ENCODE data around the gene VTN.

The VTN gene, protein sequence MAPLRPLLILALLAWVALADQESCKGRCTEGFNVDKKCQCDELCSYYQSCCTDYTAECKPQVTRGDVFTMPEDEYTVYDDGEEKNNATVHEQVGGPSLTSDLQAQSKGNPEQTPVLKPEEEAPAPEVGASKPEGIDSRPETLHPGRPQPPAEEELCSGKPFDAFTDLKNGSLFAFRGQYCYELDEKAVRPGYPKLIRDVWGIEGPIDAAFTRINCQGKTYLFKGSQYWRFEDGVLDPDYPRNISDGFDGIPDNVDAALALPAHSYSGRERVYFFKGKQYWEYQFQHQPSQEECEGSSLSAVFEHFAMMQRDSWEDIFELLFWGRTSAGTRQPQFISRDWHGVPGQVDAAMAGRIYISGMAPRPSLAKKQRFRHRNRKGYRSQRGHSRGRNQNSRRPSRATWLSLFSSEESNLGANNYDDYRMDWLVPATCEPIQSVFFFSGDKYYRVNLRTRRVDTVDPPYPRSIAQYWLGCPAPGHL

DNA sequence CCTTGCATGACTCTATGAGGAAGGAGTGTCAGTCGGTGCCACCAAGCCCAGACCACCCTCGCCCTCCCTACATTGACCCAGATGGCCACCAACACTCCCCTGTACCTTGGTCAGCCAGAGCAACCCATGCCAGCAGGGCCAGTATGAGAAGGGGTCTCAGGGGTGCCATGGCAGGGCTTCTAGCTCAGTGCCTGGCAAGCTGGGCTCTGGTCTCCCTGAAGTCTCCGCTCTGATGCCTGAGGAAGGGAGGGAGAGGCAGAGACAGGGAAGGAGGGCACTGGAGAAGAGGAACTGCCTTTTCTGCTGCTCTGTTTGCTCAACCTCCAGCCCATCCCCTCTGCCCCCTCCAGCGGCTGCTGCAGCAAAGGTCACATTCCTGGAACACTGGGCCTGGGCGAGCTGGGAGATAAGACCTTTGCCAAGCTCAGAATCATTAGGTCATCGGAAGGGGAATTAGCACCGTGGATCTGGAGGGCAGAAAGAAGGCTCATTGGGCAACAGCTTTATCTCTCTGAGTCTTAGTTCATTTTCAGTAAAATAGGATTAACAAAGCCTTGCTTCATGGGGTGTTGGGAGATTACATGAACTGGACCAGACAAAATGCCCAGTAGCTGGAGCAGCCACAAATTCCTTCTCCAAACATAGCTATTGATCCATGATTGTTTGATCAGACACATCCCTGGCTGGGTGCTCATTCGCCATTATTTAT lies at the start of gene VTN:
VTN (minus strand) TSS at position 273 of the 709 bp plus-strand sequence; CDS start at position 169, 104 bp downstream.
- Histone ChIP-seq H3K4me2 (ENCODE audit: low read length) (peak within 1 kb of the TSS; percentile 69), H3K9me3 (ENCODE audit: control insufficient read depth, low read length) (no peaks in the 10 kb centered on the region), H3K27ac (peak within 1 kb of the TSS; percentile 66), H3K79me2 (peaks cover 10% of the 10 kb centered on the region), H3K9ac (no peak within 1 kb of the TSS), H3K27me3 (ENCODE audit: control insufficient read depth, insufficient read depth, low read length) (no peaks in the 10 kb centered on the region), H3K4me3 (ENCODE audit: low read depth, low read length) (no peak within 1 kb of the TSS), H3K4me1 (peaks cover 9% of the 10 kb centered on the region), H3K36me3 (ENCODE audit: control insufficient read depth, insufficient read depth, low read length) (no peaks in the 10 kb centered on the region), H2AFZ (peak within 1 kb of the TSS; percentile 79)
- no peak for TF ChIP-seq CTCF (IDR thresholded peaks at IDR 0.05)

- Histone ChIP-seq H3K4me2 (ENCODE audit: low read length) (no peak overlapping the region), H3K4me3 (ENCODE audit: low read depth, low read length) (no peak overlapping the region), H2AFZ (peak overlapping the region; percentile 65), H3K27ac (no peak overlapping the region), H3K9ac (no peak overlapping the region), H3K79me2 (no peaks in the 10 kb centered on the region), H3K9me3 (ENCODE audit: control insufficient read depth, low read length) (no peaks in the 10 kb centered on the region), H3K27me3 (ENCODE audit: control insufficient read depth, insufficient read depth, low read length) (no peaks in the 10 kb centered on the region), H3K4me1 (no peaks in the 10 kb centered on the region), H3K36me3 (ENCODE audit: control insufficient read depth, insufficient read depth, low read length) (no peaks in the 10 kb centered on the region)
- peak; percentile 72 for TF ChIP-seq CTCF (IDR thresholded peaks at IDR 0.05)
These were observed 46.7 kb upstream of the VTN start for GRCh38 chr17:28416703-28417311.

GRCh38 chr17:28415886-28416285 lies 45.8 kb upstream of the VTN start:
- Histone ChIP-seq H3K27me3 (ENCODE audit: control insufficient read depth, insufficient read depth, low read length) (no peaks in the 10 kb centered on the region), H2AFZ (no peak overlapping the region), H3K27ac (no peak overlapping the region), H3K4me2 (ENCODE audit: low read length) (no peak overlapping the region), H3K36me3 (ENCODE audit: control insufficient read depth, insufficient read depth, low read length) (no peaks in the 10 kb centered on the region), H3K4me1 (no peaks in the 10 kb centered on the region), H3K9ac (no peak overlapping the region), H3K79me2 (no peaks in the 10 kb centered on the region), H3K4me3 (ENCODE audit: low read depth, low read length) (no peak overlapping the region), H3K9me3 (ENCODE audit: control insufficient read depth, low read length) (no peaks in the 10 kb centered on the region)
- no peak for TF ChIP-seq CTCF (IDR thresholded peaks at IDR 0.05)

DNA sequence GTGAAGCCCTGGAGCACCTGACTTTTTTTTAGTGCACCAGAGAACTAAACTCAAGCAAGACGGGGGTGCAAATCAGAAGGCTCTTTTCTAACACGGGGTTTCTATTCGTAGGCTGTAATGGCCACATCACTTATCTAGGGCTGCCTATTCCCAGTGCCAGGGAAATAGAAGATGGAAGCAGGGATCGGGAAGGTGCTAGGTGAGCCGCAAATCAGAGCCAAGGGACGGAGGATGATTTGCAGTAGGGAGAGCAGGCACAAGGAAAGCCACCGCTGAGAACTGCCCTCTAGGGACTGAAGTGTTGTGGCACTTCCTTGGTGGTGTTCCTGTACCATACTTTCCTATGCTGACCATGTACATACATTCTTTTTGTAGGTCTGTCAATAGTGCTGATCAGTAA lies 43.7 kb upstream of the VTN start:
- Histone ChIP-seq H3K4me3 (ENCODE audit: low read depth, low read length) (no peak overlapping the region), H3K27me3 (ENCODE audit: control insufficient read depth, insufficient read depth, low read length) (no peaks in the 10 kb centered on the region), H2AFZ (no peak overlapping the region), H3K4me2 (ENCODE audit: low read length) (no peak overlapping the region), H3K4me1 (no peaks in the 10 kb centered on the region), H3K36me3 (ENCODE audit: control insufficient read depth, insufficient read depth, low read length) (no peaks in the 10 kb centered on the region), H3K9me3 (ENCODE audit: control insufficient read depth, low read length) (no peaks in the 10 kb centered on the region), H3K79me2 (no peaks in the 10 kb centered on the region), H3K27ac (no peak overlapping the region), H3K9ac (no peak overlapping the region)
- no peak for TF ChIP-seq CTCF (IDR thresholded peaks at IDR 0.05)
